Raji (cell line): ENCODE data around the gene P2RX5.

Source experiments
- POLR2A ChIP-seq: IDR thresholded peaks from 2 replicates; pipeline ENCODE4 v1.6.1; 2011; ENCODE audit warnings: low read depth, low read length, control low read depth; ENCODE audit not compliant: insufficient read depth

Gene P2RX5

DNA sequence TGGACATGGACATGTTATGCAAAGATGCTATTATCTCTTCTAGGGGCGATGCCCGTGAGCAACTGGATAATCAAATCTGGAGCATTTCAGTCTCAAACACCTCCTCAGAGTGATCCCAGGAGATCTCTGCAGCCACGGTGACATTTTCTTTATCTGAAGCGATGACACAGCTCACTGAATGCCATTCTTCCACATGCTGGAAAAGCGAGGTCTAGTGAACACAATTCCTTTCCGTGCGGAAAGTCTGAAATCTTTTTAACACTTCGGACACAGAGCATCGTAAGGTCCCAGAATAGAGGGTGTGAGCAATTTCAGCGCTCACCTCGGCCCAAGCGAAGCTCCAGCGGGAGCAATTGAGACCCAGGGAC is 27.2 kb upstream of the P2RX5 start:
- no peak for TF ChIP-seq POLR2A

DNA sequence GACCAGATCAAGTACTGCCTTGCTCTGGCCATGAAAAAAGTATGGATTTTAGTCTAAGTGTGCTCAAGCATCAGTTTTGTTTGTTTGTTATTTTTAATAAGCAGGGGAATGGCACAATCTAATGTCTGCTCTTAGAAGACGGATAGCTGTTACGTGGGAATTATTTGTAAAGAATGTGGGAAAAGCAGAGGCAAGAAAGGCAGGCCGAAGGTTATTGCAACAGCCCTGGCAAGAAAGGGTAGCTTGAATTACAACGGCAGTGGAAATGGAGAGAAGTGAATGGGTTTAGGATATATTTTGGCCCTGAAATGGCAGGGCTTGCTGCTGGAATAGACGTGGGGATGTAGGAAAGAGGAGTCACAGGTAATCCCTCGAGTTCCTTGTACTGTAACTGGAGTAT is 26.8 kb upstream of the P2RX5 start:
- no peak for TF ChIP-seq POLR2A

DNA sequence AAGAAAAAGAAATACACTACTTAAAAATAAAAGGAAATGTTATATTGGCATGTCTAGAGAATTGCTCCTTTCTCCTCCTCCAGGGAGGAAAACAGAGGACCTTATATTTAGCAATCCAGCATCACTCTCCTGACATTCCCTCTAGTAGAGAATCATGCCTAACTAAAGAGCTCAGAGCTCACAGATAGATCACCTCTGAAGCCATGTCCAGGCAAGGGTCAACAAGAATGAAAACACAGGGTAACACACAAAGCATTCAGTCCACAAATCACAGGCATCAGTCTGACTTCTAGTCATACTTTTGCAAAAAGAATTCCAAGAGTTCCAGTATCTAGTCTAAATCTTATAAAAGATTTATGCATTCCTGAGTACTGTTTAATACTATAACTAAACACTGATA is 23.3 kb upstream of the P2RX5 start:
- TF ChIP-seq POLR2A = no peak

DNA sequence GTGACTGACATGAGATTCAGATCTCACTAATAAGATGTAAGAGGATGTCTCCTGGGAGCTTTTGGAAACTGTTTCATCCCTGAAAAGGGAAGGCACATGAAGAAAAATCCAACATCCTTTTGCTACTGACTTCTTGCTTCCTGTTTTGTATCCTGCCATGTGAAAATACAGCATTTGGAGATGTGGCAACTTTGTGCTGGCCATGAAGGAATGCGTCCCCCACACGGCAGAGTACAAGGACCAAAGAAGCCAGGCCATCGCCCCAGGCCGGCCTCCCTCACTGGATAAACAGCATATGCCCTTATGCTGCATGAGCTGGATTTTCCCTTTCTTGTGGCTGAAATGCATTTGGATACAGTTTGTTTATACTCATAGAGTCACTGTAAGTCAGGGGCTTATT is 22.2 kb upstream of the P2RX5 start:
- no peak for TF ChIP-seq POLR2A

DNA sequence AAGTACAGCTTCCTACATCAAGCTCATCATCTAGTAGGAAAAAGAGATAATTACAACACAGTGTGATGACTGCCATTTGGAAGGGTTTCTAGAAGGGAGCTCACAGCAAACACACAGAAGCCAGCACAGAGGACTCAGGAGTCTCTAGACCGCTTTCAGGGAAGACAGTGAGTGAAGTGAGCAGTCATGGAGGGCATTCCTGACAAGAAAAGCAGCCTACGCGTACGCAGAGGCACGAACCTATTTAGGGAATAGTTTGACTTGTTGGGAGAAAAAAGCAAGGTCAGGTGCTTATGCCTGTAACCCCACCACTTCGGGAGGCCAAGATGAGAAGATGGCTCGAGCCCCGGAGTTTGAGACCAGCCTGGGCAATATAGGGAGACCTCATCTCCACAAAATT is 19.3 kb upstream of the P2RX5 start:
- TF ChIP-seq POLR2A = no peak

DNA sequence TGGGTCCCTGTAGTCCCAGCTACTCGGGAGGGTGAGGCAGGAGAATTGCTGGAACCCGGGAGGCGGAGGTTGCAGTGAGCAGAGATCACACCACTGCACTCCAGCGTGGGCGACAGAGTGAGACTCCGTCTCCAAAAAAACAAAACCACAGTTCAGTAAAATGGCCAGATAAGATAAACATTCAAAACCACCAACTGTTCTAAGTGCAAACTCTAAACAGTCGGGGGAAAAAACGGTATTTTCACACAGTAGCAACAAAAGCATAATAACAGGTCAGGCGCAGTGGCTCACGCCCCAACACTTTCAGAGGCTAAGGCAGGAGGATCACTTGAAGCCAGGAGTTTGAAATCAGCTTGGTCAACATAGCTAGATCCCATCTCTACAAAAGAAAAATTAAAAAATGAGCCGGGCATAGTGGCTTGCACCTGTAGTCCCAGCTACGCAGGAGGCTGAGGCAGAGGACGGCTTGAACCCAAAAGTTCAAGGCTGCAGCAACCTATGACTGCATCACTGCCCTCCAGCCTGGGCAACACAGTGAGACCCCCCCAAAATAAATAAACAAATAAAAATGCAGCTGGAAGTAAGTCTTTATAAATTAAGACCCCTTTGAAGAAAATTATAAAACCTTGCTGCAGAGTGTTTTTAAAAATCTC is 17.0 kb upstream of the P2RX5 start:
- TF ChIP-seq POLR2A = no peak

DNA sequence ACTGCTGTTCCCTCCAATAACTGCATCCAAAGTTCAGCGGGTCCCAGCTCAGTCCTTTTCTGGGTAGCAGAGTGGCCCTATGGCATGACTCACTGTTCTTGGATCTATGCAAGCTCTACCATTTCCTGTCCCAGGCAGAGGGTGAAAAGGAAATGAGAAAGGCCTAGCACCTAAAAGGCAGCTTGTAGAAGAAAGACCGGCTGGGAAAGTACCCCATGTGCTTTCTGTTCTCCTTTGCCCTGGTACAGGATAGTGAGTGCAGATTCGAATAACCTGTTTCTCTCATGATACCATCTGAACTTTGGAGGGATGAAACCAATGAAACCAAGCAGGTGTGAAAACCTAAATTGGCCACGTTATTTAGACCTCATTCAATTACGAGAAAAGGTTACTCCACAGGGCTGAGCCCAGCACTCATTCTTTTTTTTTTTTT is 15.0 kb upstream of the P2RX5 start:
- 0 out of 2 replicates have a peak, but pooled peaks have one; percentile 19 for TF ChIP-seq POLR2A

DNA sequence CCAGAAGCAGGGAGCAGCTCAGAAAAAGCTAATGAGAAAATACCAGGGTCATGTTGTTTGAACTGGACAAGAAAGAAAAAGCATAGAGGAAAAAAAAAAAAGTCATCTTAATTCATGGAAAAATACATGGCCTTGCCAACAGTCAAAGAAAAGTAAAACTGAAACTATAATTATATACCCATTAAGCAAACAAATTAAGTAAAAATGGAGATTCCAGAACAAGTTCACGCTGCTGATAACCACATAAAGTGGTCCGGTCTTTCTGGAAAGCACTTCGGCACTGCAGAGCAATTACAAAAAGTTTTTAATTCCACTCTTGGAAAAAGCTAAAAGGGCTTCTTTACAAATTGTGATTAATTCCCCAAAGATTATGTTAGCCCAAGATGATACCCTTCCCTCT is 12.4 kb upstream of the P2RX5 start:
- no peak for TF ChIP-seq POLR2A

DNA sequence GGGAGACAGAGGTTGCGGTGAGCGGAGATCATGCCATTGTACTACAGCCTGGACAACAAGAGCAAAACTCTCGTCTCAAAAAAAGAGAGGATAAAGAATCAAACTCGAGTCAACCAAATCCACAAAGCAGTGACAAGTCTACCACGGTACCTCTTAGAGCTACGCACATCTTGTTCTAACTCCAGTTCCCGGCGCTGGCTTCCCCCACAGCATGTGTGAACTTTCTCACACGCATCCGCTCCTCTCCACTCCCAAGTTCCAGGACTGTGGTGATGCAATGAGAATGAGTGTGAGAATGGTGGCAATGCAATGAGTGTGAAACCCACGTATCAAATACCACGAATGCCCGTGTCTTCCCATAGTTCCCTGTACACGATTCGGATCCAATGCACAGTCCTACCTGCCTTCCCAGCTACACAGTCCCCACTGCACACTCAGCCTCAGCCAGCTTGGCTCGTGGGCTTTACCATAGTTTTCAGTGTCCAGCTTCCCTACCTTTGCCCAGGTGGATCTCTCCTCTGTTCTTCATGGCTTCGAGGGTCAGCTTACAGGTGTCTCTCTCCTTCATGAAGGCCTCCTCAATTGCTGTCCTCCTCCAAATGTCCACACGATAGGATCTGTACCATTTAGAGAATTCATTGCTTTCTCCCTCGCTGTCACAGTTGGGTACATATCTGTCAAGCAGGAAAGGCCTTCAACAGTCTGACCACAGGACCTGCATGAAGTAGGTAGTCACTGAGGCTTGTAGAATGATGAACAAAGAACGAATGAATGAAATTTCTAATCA is 9.2 kb upstream of the P2RX5 start:
- no peak for TF ChIP-seq POLR2A

DNA sequence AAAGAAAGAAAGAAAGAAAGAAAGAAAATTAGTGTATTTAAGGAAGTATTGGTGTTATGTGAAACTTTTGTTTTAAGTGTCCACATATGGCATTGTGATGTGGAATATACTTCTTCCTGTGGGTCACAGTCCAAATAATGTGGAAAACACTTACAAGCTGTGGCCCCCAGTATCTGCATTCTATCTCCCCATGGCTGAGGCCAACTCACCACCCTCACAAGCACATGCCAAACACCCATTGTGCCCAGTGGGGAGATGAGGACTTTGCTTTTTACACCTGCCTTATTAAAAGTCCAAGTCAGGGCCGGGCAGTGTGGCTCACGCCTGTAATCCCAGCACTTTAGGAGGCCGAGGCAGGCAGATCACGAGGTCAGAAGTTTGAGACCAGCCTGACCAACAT is 4.0 kb upstream of the P2RX5 start:
- no peak for TF ChIP-seq POLR2A

DNA sequence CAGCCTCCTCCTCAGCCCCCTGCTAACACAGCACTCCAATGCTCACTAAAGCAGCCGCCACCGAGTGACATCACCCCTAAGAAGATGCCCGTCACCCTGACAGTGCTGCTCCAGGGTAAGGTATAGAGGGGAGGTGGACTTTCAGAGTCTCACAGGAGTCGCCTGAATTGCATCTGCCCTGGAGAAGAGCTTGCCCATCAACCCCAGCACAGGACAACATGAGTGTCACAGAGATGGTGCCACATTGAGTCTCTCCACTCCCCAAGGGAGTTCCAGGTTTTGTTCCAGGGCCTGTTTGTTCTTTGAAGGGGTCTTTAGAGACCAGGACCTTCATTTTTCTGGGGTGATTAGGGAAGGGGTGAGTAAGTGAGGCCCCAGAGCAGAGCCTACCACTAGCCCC is 2.2 kb upstream of the P2RX5 start:
- TF ChIP-seq POLR2A = no peak

DNA sequence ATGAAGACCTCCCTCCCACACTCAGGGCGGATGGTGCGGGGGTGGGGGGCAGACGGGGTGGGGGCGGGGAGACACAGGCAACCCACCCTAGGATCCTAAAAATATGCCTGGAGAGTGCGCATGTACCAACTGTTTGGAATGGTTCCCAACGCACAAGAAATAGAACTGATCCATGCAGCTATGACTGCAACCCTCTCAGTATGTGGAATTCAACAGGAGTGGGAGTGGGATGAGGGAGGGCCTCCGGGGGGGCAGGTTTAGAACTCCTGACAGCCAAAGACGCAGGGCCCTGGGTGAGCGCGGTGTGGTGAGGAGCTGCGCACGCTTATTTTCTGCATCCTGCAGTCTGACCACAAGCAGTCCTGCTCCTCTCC is 1.1 kb upstream of the P2RX5 start:
- no peak for TF ChIP-seq POLR2A

DNA sequence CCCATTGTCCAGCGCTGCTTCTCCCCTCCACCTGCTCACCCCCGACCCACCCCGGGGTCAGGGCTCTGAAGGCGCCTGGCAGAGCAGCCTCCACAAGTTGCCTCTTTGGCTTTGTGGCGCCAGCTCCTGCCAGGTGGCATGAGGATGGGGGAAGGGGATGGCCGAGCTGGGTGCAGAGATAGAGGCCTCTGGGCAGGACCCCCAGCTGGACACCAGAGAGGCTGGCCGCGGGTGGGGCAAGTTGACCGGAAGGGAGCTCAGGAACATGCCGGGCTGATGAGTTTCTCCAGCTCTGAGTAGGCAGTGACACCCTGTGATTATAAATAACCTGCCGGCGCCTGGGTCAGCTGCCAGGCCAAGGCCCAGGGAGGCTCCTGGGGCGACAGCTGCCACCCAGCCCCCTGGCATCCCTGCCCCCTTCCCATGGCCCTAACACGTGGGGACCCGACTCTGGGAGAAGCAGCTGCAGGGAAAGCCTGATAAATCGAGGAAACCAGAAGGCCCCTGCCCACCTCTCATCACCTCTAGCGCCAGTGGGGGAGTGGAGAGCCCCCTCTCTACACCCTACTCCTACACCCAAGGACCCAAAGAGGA is 729 bp downstream of the P2RX5 start:
- TF ChIP-seq POLR2A = no peak

DNA sequence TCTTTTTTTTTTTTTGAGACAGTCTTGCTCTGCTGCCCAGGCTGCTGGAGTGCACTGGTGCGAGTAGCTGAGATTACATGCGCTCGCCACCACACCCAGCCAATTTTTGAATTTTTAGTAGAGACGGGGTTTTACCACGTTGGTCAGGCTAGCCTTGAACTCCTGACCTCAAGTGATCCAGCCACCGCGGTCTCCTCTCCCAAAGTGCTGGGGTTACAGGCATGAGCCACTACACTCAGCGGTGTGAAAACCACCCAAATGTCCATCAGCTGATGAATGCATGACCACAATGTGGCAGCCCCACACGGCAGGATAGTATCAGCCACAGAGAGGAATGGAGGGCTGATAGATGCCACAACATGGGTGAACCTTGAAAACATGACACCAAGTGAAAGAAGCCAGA is 2.1 kb downstream of the P2RX5 start:
- TF ChIP-seq POLR2A = peak; percentile 33; the same call in 1 of the 2 replicates

DNA sequence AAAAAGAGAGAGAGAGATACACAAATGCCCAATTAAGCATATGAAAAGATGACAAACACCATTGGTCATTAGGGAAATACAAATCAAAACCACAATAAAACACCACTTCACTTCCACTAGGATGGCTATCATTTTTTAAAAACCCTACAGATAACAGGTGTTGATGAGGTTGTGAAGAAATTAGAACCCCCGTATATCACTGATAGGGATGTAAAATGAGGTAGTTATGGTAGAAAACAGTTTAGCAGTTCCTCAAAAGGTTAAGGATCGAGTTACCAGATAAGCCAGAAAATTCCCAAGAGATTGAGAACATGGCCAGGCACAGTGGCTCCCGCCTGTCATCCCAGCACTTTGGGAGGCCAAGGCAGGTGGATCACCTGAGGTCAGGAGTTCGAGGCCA is 2.8 kb downstream of the P2RX5 start:
- TF ChIP-seq POLR2A = 0 out of 2 replicates have a peak, but pooled peaks have one; percentile 12

DNA sequence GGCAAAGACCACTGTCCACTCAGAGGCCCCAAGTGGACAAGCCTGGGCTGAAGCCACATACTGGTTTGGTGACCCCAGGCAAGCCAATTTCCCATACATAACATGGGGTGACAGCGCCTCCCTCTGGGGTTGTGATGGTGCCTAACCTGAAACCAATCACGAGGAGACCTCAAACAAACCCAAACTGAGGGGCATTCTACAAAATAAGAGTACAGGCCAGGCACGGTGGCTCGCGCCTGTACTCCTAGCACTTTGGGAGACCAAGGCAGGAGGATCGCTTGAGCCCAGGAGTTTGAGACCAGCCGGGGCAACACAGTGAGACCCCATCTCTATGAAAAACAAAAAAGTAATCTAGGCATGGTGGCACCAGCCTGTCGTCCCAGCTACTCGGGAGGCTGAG is 3.6 kb downstream of the P2RX5 start:
- TF ChIP-seq POLR2A = no peak
